Left renal pelvis (tissue), 4 donors: ENCODE results near the gene MYO1H. TPM values are rescaled to one million over a fixed set of nuclear protein-coding genes. Genes with fewer than 3 reads are reported as not detected.
A peak's percentile ranks its signal among the peaks of the same experiment; 100 is the strongest.
"Not testable (repeated sequence)": the region's sequence is repeated elsewhere in the genome, so short reads cannot be mapped to it uniquely, and the experiment has no call there.

ENCODE experiments used
- DNase-seq, 4 donors: peaks; one replicate each; pipeline ENCODE4 v3.0.0-alpha.2; 2013; ENCODE audit warnings: low read depth in 4 of 4, low spot score in 3 of 4
- polyA plus RNA-seq, 4 donors: library from polyadenylated mRNA; unstranded; fragments of 120-200 nt; gene quantifications; one replicate each; pipeline ENCODE4 v1.2.1, GENCODE V29; 2013; ENCODE audit not compliant: insufficient read length in 4 of 4

Gene MYO1H
- polyA plus RNA-seq: 1 to 10 TPM in 1 of 4 donors, under 1 TPM in 3; 0.30 to 2.0 (median 0.93) TPM

GRCh38 chr12:109347589-109347988 is at the start of gene MYO1H:
MYO1H (plus strand) TSS chr12:109347900; CDS start chr12:109347961, 61 bp downstream.
- DNase-seq: peak in 1 of 4 donors; percentile 33

DNA sequence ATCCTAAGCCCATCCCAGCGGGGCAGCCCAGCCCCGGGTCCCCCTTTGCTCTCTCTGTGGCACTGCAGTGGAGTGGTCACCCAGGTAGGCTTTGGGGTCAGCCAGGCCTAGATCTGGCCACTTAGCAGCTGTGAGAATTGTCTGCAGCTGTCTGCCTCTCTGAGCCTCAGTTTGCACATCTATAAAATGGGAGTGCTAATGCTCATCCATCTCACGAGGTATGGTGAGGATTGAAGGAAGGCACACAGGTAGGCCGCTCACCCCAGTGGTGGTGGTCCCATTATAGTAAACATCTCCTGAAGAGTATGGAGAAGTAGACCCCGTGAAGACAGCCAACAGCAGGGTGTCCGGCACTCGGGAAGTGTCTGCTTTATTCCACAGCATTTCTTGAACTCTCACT is 47.9 kb upstream of the MYO1H start:
- DNase-seq: no peak

DNA sequence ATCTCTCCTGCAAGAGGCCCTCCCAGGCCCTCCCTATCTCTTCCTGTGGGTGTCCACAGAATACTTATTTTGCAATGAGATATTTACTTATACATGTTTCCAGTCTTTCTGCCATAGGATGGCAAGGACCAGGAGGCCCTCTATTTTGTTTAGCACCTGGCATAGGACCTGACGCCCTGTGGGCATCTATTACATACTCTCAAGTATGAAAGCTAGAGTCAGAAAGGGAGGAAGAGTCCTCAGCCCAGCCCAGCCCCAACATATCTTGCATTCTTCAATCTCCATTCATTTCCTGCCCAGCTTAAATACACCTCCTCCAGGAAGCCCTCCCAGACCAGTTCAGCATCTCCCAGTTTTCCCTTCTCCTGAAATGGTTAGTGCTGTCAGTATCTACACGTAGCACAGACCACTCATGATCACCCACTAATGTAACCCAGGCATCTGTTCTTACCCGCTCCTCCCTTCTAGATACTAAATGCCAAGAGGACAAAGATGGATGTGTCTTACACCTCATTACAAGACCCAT is 46.0 kb upstream of the MYO1H start:
- no peak for DNase-seq

GRCh38 chr12:109302358-109302757 is 45.3 kb upstream of the MYO1H start:
- DNase-seq: no peak

DNA sequence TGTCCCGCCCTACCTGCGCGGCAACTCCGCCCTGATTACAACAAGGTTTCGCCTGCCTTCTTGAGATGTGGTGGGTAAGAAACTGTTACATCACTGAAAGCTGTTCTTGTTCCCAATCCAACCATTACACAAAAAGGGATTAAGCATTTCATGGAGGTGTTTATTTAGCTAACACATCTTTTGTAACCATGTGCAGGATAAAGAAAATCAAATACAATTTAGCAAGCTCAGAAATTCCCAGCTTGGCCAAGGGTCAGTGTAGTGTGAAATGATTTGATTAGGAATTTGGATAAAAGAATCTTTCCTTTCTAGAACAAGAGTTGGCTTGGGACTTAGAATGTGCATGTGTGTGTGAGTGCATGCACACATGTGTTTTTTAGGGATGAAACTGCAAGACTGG is 44.9 kb upstream of the MYO1H start:
- no peak for DNase-seq

GRCh38 chr12:109304485-109304884 is 43.2 kb upstream of the MYO1H start:
- DNase-seq: no peak

GRCh38 chr12:109305547-109305946 is 42.2 kb upstream of the MYO1H start:
- no peak for DNase-seq

GRCh38 chr12:109307051-109307450 is 40.6 kb upstream of the MYO1H start:
- DNase-seq: no peak

- no peak for DNase-seq
Observed at GRCh38 chr12:109308534-109309380, 38.9 kb upstream of the MYO1H start, which contains the start of gene FOXN4. FOXN4 (minus strand) TSS chr12:109309284; CDS start chr12:109308321, 963 bp downstream.

DNA sequence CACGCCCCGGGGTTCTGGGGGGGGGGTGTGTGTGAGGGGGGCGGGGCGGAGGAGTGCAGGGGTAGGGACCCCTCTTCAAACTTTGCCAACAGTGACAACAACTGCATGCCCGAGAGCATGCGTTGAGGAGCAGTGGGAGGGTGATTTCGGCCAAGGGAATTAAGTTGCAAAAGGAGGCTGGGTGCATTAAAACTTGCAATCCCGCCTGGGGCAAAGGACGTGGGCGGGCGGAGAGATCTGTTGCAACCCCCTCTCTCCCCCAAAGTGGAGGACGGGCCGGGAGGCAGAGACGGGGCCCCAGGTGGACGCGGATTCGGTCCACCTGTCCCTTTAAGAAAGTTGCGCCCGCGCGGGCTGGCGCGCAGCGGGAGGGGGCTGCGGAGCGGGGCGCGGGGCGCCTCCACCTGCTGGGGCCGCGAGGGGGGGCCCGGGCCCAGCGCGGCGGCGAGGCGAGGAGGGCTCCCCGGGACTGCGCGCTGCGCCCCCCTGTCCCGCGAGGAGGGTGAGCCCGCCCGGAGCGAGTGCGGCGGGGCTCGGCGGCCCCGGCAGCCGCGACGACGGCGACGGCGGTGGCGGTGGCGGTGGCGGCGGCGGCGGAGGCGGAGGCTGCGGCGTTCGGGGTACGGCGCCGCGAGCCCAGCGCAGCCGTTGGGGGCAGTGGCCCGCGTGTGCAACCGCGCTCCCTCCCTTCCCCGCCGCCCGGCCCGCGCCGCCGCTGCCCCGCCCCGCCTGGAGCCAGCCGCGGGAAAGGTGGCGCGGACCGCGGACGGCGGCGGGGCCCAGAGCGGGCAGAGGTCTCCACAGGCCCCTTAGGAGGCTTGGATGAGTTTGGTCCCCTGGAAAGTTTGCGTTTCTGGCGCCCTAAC is 38.1 kb upstream of the MYO1H start:
- DNase-seq: no peak

GRCh38 chr12:109310247-109311125 is 37.2 kb upstream of the MYO1H start:
- no peak for DNase-seq

DNA sequence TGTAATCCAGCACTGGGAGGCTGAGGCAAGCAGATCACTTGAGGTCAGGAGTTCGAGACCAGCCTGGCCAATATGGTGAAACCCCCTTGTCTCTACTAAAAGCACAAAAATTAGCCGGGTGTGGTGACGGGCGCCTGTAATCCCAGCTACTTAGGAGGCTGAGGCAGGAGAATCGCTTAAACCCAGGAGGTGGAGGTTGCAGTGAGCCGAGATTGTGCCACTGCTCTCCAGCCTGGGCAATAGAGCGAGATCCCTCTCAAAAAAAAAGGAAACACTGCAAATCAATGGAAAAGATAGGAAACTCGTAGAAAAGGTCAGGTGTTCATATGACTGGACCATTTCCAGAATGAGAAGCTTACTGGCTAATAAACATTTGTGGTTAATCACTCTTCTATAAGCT is 26.4 kb upstream of the MYO1H start:
- DNase-seq: not testable (repeated sequence)

- DNase-seq: no peak
Observed at GRCh38 chr12:109329003-109329402, 18.7 kb upstream of the MYO1H start.

DNA sequence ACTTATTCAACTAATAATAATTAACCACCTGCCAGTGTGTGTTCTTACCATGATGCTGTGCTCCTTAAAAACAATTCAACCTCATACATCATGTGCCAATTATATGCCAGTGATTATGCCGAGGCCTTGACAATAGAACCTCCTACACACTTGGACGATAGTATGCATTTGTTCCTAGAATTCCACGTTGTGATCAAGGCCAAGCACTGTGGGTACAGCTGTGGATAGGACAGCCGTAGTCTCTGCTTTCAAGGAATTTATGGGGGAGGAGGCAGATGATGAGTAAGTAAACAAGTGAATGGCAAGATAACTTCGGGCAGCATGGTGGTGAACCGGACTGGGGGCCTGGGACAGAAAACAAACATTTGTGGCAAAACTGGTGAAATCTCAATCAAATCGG is 18.0 kb upstream of the MYO1H start:
- DNase-seq: no peak

GRCh38 chr12:109330282-109331230 is 17.1 kb upstream of the MYO1H start:
- no peak for DNase-seq

GRCh38 chr12:109331301-109331952 is 16.3 kb upstream of the MYO1H start:
- DNase-seq: no peak

DNA sequence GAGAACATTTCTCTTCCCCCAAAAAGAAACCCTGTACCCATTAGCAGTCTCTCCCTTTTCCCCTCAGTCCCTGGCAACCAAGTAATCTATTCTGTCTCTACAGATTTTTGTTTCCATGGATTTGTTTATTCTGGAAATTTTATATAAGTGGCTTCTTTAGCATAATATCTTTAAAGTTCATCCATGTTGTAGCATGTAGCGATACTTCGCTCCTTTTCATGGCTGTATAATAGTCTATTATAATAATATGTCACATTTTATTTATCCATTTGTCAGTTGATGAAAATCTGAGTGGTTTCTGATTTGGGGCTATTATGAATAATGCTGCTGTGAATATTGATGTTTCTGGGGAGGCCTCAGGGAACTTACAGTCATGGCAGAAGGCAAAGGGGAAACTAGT is 12.8 kb upstream of the MYO1H start:
- no peak for DNase-seq

GRCh38 chr12:109336593-109336992 is 11.1 kb upstream of the MYO1H start:
- DNase-seq: no peak

DNA sequence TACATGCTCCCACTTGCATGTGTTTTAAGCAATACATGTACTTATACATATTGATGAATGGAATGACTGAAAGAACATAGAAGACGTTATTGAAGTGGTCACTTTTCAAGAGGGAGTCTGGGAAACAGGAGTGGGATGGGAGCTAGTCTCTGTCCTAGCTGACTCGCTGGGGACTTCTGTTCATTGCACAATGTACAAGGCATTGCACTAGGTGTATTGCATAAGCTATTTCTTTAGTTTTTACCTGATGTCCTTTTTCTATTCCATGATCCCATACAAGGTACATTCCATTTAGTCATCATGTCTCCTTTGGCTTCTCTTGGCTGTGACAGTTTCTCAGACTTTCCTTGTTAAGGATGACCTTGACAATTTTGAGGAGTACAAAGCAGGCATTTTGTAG is 4.0 kb upstream of the MYO1H start:
- DNase-seq: no peak
